Retinal pigment epithelial cell (primary cell): Measurements from ENCODE around the gene XPNPEP2.

Source experiments
- DNase-seq: peaks from one replicate; pipeline ENCODE4 v3.0.0-alpha.2; 2010; ENCODE audit warnings: low read depth
- H3K4me3 ChIP-seq: 2 replicates; pipeline ENCODE4 v1.5.1; 2011; ENCODE audit warnings: mild to moderate bottlenecking, low read length, control low read depth, moderate library complexity
- CTCF ChIP-seq: conservative IDR thresholded peaks from 2 replicates; pipeline ENCODE4 v1.5.1; 2011; ENCODE audit warnings: low read depth, low read length, control low read depth, inconsistent platforms

XPNPEP2 gene

GRCh38 chrX:129738466-129739308 lies at the start of gene XPNPEP2:
Gene XPNPEP2 (plus strand): TSS chrX:129738979. CDS start chrX:129739214, 235 bp downstream.
- DNase-seq = no peak
- H3K4me3 ChIP-seq = no peak within 1 kb of the TSS

DNA sequence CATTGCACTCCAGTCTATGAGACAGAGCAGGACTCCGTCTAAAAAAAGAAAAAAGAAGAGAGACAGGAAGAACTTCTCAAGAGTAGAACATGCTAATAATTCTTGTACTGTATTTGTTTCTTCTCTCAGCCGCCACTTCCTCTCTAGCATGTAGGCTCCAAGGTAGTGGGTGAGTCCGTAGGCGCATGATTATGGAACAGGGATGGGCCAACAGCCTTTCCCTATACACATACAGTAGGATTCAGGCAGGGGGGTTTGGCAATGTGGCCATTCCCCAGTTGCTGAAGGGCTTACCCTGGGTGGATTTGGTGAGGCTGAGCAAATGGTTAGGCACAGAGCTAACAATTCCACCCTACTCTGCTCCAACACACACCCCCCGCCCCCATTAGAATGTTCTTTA lies 49.0 kb upstream of the XPNPEP2 start:
- no peak overlapping the region for H3K4me3 ChIP-seq
- no peak for TF ChIP-seq CTCF
- DNase-seq = no peak

More at GRCh38 chrX:129738466-129739308, at the start of gene XPNPEP2:
- no peak for TF ChIP-seq CTCF

GRCh38 chrX:129690435-129690834 lies 48.3 kb upstream of the XPNPEP2 start:
- no peak for TF ChIP-seq CTCF
- no peak overlapping the region for H3K4me3 ChIP-seq
- DNase-seq = no peak

DNA sequence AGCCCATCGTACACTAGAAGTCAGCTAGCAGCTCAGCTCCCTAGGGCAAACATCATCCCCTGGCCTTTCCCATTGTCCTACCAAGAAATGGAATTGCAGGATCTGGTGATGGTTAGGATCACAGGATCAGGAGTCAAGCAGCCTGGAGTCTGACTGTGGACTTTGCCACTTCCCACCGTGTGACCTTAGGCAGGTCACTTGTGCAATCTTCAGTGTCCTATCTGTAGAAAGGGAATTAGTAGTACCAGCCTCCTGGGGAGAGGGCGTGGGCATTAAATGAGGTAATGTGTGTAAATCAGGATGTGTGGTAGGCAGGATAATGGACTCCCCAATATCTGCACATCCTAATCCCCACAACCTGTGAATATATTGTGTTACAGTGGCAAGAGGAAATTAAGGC lies 45.4 kb upstream of the XPNPEP2 start:
- no peak overlapping the region for H3K4me3 ChIP-seq
- TF ChIP-seq CTCF = no peak
- no peak for DNase-seq

DNA sequence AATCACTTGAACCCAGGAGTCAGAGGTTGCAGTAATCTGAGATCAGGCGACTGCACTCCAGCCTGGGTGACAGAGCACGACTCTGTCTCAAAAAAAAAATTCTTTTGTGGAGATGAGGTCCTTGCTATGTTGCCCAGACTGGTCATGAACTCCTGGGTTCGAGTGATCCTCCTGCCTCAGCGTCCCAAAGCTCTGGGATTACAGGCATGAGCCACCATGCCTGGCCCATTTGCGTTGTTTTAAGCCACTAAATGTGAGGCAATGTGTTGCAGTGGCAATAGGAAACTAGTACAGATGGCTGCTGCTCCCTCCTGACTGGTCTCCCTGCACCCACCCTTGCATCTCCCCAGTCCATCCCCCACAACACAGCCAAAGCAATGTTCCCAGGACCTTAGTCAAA lies 44.0 kb upstream of the XPNPEP2 start:
- TF ChIP-seq CTCF = no peak
- DNase-seq = no peak

GRCh38 chrX:129695535-129695934 lies 43.2 kb upstream of the XPNPEP2 start:
- no peak for TF ChIP-seq CTCF
- no peak overlapping the region for H3K4me3 ChIP-seq
- DNase-seq = no peak

More for the DNA sequence above, 44.0 kb upstream of the XPNPEP2 start:
- no peak overlapping the region for H3K4me3 ChIP-seq

- H3K4me3 ChIP-seq = no peak overlapping the region
- no peak for TF ChIP-seq CTCF
- no peak for DNase-seq
These were observed 42.8 kb upstream of the XPNPEP2 start for GRCh38 chrX:129695937-129696336.
